ENCODE data around the gene GPC6. TPM values are rescaled to one million over a fixed set of nuclear protein-coding genes. Genes with fewer than 3 reads are reported as not detected.

The GPC6 gene
- total and polyA plus RNA-seq, 2 donors (not counting 3 experiments of a cell fraction or from before 2014, with no cell fraction given): 0.01 TPM; not detected in 1

GRCh38 chr13:93716623-93717022 is 490.0 kb downstream of the GPC6 start:
- dilution Hi-C loops (cut with MboI; ENCODE audit: extremely low pct_ligation_motif_present, low sequenced_read_pairs): no loop called here
- no peak for DNase-seq (ENCODE audit: low read depth, low spot score)
- no peaks in the 10 kb centered on the region for H3K9me3 ChIP-seq (replicated peaks; ENCODE audit: control insufficient read depth, insufficient read depth, low read length)
- H3K4me3 ChIP-seq (replicated peaks in 1 of 3; ENCODE audit: insufficient read depth in 1 of 3, low read depth in 1 of 3, low read length in 3 of 3): no peak overlapping the region
- ChIA-PET POLR2A (no interaction called here), CTCF (no interaction called here)
- intact Hi-C loops (cut with micrococcal nuclease): no loop called here
- no peaks in the 10 kb centered on the region for H4K20me1 ChIP-seq (replicated peaks; ENCODE audit: control insufficient read depth, extremely low read depth, insufficient read depth, low read length)
- H3K79me2 ChIP-seq (ENCODE audit: control insufficient read depth, insufficient read depth, low read length): no peaks in the 10 kb centered on the region
- FAIRE-seq: no peak
- H3K27me3 ChIP-seq (ENCODE audit: control insufficient read depth in 2 of 2, insufficient read depth in 2 of 2, low read length in 2 of 2): no peaks in the 10 kb centered on the region
- no peak overlapping the region for H3K4me2 ChIP-seq (ENCODE audit: insufficient read depth, low read length)
- H3K27ac ChIP-seq (ENCODE audit: insufficient read depth, low read depth, low read length): no peak overlapping the region
- no peak overlapping the region for H3K9ac ChIP-seq (replicated peaks; ENCODE audit: extremely low read depth, insufficient read depth, low read length)
- no peaks in the 10 kb centered on the region for H3K36me3 ChIP-seq (ENCODE audit: control insufficient read depth in 2 of 2, extremely low read depth in 1 of 2, insufficient read depth in 2 of 2, low read length in 2 of 2)
- H2AFZ ChIP-seq (ENCODE audit: low read depth, low read length): no peak overlapping the region
- no peaks in the 10 kb centered on the region for H3K4me1 ChIP-seq (ENCODE audit: control insufficient read depth, extremely low read depth, insufficient read depth, low read length)
- TF ChIP-seq POLR2A (IDR thresholded peaks at IDR 0.05; ENCODE audit: low read depth, low read length): no peak
- no peaks in the 10 kb centered on the region for H3K9me1 ChIP-seq (replicated peaks; ENCODE audit: control insufficient read depth, extremely low read depth, insufficient read depth, low read length)
- BruUV-seq (replicated peaks): no TSS peak

GRCh38 chr13:93721483-93721882 is 494.9 kb downstream of the GPC6 start:
- H3K36me3 ChIP-seq (ENCODE audit: control insufficient read depth in 2 of 2, extremely low read depth in 1 of 2, insufficient read depth in 2 of 2, low read length in 2 of 2): no peaks in the 10 kb centered on the region
- H3K4me1 ChIP-seq (ENCODE audit: control insufficient read depth, extremely low read depth, insufficient read depth, low read length): no peaks in the 10 kb centered on the region
- H3K9ac ChIP-seq (replicated peaks; ENCODE audit: extremely low read depth, insufficient read depth, low read length): no peak overlapping the region
- TF ChIP-seq EZH2 (IDR thresholded peaks at IDR 0.05; ENCODE audit: borderline replicate concordance, low read depth, low read length, severe bottlenecking) (no peak), POLR2AphosphoS5 (IDR thresholded peaks at IDR 0.05; ENCODE audit: insufficient read depth, low read depth, low read length) (no peak), CTCF (IDR thresholded peaks at IDR 0.05; ENCODE audit: extremely low read depth in 1 of 2, insufficient read depth in 1 of 2, low read depth in 1 of 2, low read length in 2 of 2) (no peak), FOS (IDR thresholded peaks at IDR 0.05; ENCODE audit: borderline replicate concordance, insufficient read depth, low read length) (no peak), MYC (IDR thresholded peaks at IDR 0.05; ENCODE audit: low read depth, low read length) (no peak), MAX (IDR thresholded peaks at IDR 0.05; ENCODE audit: insufficient read depth, insufficient read length) (no peak)
- no peak overlapping the region for H3K4me2 ChIP-seq (ENCODE audit: insufficient read depth, low read length)
- H3K4me3 ChIP-seq (replicated peaks in 1 of 3; ENCODE audit: insufficient read depth in 1 of 3, low read depth in 1 of 3, low read length in 3 of 3): no peak overlapping the region
- no peaks in the 10 kb centered on the region for H3K79me2 ChIP-seq (ENCODE audit: control insufficient read depth, insufficient read depth, low read length)
- CTCF ChIA-PET: no interaction called here
- DNase-seq (ENCODE audit: low read depth, low spot score): no peak
- POLR2A ChIA-PET: no interaction called here
- intact Hi-C loops (cut with micrococcal nuclease) (no loop called here), dilution Hi-C loops (cut with MboI; ENCODE audit: extremely low pct_ligation_motif_present, low sequenced_read_pairs) (no loop called here)
- H3K9me1 ChIP-seq (replicated peaks; ENCODE audit: control insufficient read depth, extremely low read depth, insufficient read depth, low read length): no peaks in the 10 kb centered on the region
- H3K27me3 ChIP-seq (ENCODE audit: control insufficient read depth in 2 of 2, insufficient read depth in 2 of 2, low read length in 2 of 2): no peaks in the 10 kb centered on the region
- peaks cover 5% of the 10 kb centered on the region for H3K9me3 ChIP-seq (replicated peaks; ENCODE audit: control insufficient read depth, insufficient read depth, low read length)
- no TSS peak for BruUV-seq (replicated peaks)
- H4K20me1 ChIP-seq (replicated peaks; ENCODE audit: control insufficient read depth, extremely low read depth, insufficient read depth, low read length): no peaks in the 10 kb centered on the region
- no peak for FAIRE-seq
- H3K27ac ChIP-seq (ENCODE audit: insufficient read depth, low read depth, low read length): no peak overlapping the region
- H2AFZ ChIP-seq (ENCODE audit: low read depth, low read length): no peak overlapping the region

All from endothelial cell of umbilical vein (primary cell).